Ishikawa (cell line): Measurements from ENCODE around the gene GTF2A1L.
A peak's percentile ranks its signal among the peaks of the same experiment; 100 is the strongest.

Source experiments
- CEBPB ChIP-seq: IDR thresholded peaks from 2 replicates; pipeline ENCODE4 v1.6.1; 2012
- CREB1 ChIP-seq: IDR thresholded peaks from 2 replicates; pipeline ENCODE4 v1.6.1; 2012; ENCODE audit warnings: low read depth
- EGR1 ChIP-seq: IDR thresholded peaks from 2 replicates; pipeline ENCODE4 v1.6.1; 2012
- EP300 ChIP-seq: IDR thresholded peaks from 2 replicates; pipeline ENCODE4 v1.6.1; 2012; ENCODE audit warnings: borderline replicate concordance
- FOXM1 ChIP-seq: IDR thresholded peaks from 2 replicates; pipeline ENCODE4 v1.6.1; 2012; ENCODE audit warnings: low read depth, borderline replicate concordance
- NFIC ChIP-seq: IDR thresholded peaks from 2 replicates; pipeline ENCODE4 v1.6.1; 2012
- RAD21 ChIP-seq: IDR thresholded peaks from 2 replicates; pipeline ENCODE4 v1.6.1; 2012; ENCODE audit warnings: low read depth
- TAF1 ChIP-seq: IDR thresholded peaks from 2 replicates; pipeline ENCODE4 v1.6.1; 2012; ENCODE audit warnings: low read depth, mild to moderate bottlenecking
- TCF12 ChIP-seq: IDR thresholded peaks from 2 replicates; pipeline ENCODE4 v1.6.1; 2012; ENCODE audit warnings: low read depth
- TEAD4 ChIP-seq: IDR thresholded peaks from 2 replicates; pipeline ENCODE4 v1.6.1; 2012
- YY1 ChIP-seq: IDR thresholded peaks from 2 replicates; pipeline ENCODE4 v1.6.1; 2012; ENCODE audit warnings: low read depth
- ZBTB7A ChIP-seq: IDR thresholded peaks from 2 replicates; pipeline ENCODE4 v1.6.1; 2012; ENCODE audit warnings: low read depth
- TF ChIP-seq, protein P1 (sequence below): IDR thresholded peaks from 2 replicates; pipeline ENCODE4 v1.6.1; 2012
- TF ChIP-seq, protein P2 (sequence below): IDR thresholded peaks from 2 replicates; pipeline ENCODE4 v1.6.1; 2012
- TF ChIP-seq, protein P3 (sequence below): IDR thresholded peaks from 2 replicates; pipeline ENCODE4 v1.6.1; 2012; ENCODE audit warnings: low read depth, mild to moderate bottlenecking

The GTF2A1L gene

DNA sequence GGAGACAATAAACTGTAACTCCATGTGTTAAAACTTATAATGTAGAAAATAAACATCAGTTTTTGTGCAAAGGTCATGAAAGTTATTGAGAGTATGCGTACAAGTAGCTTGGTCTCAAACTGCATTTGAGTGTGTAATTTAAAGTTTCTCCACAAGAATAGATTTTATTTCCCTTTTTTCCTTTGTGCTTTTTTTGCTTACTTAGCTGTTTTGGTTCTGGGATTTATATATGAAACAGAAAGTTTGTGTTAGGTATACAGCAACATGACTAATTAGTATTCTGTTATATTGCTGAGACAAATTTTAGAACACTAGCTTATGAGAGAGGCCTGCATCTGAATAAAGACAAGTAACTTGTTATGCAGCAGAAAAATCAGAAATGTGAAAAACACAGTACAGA is 67.5 kb downstream of the GTF2A1L start:
- TF ChIP-seq, protein P1, sequence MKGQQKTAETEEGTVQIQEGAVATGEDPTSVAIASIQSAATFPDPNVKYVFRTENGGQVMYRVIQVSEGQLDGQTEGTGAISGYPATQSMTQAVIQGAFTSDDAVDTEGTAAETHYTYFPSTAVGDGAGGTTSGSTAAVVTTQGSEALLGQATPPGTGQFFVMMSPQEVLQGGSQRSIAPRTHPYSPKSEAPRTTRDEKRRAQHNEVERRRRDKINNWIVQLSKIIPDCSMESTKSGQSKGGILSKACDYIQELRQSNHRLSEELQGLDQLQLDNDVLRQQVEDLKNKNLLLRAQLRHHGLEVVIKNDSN: no peak
- TF ChIP-seq CEBPB (no peak), EGR1 (no peak), RAD21 (no peak), CREB1 (no peak), TAF1 (no peak), FOXM1 (no peak), TEAD4 (no peak), NFIC (no peak), ZBTB7A (no peak), YY1 (no peak), EP300 (no peak), TCF12 (no peak)
- TF ChIP-seq, protein P2, sequence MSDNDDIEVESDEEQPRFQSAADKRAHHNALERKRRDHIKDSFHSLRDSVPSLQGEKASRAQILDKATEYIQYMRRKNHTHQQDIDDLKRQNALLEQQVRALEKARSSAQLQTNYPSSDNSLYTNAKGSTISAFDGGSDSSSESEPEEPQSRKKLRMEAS: no peak
- TF ChIP-seq, protein P3, sequence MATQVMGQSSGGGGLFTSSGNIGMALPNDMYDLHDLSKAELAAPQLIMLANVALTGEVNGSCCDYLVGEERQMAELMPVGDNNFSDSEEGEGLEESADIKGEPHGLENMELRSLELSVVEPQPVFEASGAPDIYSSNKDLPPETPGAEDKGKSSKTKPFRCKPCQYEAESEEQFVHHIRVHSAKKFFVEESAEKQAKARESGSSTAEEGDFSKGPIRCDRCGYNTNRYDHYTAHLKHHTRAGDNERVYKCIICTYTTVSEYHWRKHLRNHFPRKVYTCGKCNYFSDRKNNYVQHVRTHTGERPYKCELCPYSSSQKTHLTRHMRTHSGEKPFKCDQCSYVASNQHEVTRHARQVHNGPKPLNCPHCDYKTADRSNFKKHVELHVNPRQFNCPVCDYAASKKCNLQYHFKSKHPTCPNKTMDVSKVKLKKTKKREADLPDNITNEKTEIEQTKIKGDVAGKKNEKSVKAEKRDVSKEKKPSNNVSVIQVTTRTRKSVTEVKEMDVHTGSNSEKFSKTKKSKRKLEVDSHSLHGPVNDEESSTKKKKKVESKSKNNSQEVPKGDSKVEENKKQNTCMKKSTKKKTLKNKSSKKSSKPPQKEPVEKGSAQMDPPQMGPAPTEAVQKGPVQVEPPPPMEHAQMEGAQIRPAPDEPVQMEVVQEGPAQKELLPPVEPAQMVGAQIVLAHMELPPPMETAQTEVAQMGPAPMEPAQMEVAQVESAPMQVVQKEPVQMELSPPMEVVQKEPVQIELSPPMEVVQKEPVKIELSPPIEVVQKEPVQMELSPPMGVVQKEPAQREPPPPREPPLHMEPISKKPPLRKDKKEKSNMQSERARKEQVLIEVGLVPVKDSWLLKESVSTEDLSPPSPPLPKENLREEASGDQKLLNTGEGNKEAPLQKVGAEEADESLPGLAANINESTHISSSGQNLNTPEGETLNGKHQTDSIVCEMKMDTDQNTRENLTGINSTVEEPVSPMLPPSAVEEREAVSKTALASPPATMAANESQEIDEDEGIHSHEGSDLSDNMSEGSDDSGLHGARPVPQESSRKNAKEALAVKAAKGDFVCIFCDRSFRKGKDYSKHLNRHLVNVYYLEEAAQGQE: no peak

DNA sequence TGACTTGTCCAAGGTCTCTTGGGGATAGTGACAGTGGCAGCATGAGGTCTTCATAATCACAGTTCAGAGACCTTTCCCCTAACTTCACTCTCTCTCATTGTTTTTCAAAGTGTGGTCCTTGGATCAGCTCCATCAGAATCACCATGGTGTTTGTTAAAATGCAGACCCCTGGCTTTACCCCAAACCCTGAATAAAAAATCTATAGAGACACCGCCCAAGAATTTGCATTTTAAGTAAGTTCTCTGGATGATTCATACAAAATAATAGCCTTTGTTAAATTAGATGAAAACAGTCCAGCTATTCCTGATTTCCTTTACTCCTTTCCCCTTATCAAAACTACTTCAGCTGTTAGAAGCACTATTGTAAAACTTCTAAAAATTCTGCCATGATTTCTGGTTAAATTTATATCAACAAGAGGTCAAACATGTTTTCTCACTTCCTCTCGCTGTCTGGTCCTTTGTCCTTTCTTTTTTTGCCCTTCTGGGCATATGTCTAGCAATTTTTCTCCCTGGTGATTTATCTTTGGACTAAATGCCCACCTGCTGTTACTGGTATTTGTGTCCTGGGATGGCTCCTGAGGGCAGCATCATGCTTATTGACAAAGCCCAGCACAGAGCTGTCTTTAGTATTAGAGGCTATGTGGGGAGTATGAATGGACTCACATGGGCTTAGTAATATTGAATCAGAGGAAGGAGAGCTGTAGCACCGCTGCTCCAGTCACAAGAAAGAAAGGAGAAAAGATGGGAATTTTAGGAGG is 74.5 kb downstream of the GTF2A1L start:
- TF ChIP-seq TAF1: no peak
- TF ChIP-seq EGR1: no peak
- no peak for TF ChIP-seq RAD21
- TF ChIP-seq EP300: no peak
- no peak for TF ChIP-seq FOXM1
- TF ChIP-seq CEBPB: no peak
- TF ChIP-seq NFIC: no peak
- no peak for TF ChIP-seq YY1
- TF ChIP-seq, protein P1: no peak
- TF ChIP-seq, protein P2: no peak
- TF ChIP-seq TCF12: no peak
- TF ChIP-seq, protein P3: no peak
- TF ChIP-seq ZBTB7A: no peak
- no peak for TF ChIP-seq TEAD4
- no peak for TF ChIP-seq CREB1

DNA sequence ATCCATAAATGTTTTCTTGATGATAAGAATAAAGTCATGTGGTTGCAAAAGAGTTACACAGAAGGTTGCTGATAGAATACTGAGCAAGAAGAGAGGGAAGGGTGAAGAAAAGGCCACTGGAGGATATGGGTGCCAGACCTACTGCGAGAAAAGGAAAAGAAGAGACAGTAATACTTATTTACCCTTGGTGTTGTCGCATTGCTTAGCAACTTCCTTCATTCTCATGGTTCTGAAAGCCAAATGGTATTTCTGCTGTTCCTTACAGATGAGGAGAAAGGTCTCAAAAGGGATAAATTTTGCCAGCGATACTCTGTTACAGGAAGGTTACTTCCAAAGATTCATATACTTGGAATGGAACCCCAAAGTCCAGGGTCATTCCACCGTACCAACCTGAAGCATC is 75.4 kb downstream of the GTF2A1L start:
- TF ChIP-seq EP300 (no peak), TCF12 (no peak), FOXM1 (no peak)

DNA sequence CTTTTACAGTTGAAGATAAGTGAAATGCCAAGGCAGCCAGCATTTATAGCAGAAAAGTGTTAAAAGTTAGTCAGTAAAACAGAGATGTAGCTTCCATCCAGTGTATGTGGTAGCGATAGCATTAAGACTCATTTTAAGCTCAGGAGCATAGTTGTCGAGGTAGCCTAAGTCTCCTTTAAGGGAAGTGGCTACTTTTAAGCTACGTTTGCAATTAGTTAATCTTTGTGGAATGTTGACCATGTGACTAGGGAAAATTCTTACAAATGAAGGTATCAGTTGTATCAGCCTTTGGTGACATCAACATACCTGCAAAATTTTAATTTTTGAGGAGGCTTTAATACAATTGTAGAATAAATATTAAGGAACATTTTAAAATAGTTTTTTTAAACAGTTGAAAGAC is 76.0 kb downstream of the GTF2A1L start:
- TF ChIP-seq TAF1: no peak
- TF ChIP-seq CEBPB: no peak
- TF ChIP-seq, protein P3: no peak
- no peak for TF ChIP-seq NFIC
- peak; percentile 51; the same call in 1 of the 2 replicates for TF ChIP-seq TEAD4
- TF ChIP-seq, protein P2: peak; percentile 19; the same call in 1 of the 2 replicates
- TF ChIP-seq ZBTB7A: no peak
- no peak for TF ChIP-seq EGR1
- no peak for TF ChIP-seq RAD21
- TF ChIP-seq CREB1: no peak
- no peak for TF ChIP-seq YY1
- no peak for TF ChIP-seq TCF12
- no peak for TF ChIP-seq FOXM1
- TF ChIP-seq, protein P1: peak; percentile 76
- TF ChIP-seq EP300: no peak
